Measurements from ENCODE around the gene MYBPHL.
"Not testable (repeated sequence)": the region's sequence is repeated elsewhere in the genome, so short reads cannot be mapped to it uniquely, and the experiment has no call there.

The MYBPHL gene, protein sequence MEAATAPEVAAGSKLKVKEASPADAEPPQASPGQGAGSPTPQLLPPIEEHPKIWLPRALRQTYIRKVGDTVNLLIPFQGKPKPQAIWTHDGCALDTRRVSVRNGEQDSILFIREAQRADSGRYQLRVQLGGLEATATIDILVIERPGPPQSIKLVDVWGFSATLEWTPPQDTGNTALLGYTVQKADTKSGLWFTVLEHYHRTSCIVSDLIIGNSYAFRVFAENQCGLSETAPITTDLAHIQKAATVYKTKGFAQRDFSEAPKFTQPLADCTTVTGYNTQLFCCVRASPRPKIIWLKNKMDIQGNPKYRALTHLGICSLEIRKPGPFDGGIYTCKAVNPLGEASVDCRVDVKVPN

DNA sequence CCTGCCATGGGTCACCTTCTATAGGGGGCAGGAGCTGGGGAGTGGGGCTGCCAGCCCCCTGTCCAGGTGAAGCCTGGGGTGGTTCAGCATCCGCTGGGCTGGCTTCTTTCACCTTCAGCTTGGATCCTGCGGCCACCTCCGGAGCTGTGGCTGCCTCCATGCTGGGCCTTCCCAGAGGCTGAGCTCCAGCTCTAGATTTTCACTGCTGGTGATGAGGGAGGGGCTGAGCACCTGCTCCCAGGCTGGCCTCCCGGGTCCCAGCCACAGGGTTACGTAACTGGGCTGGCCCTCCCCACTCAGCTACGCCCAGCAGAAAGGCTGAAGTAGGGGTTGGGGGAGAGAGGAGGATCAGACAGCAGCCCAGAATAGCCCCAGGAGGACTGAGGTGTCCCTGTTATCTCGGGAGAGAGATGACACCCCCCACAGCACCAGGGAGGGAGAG lies at the start of gene MYBPHL:
TSS of gene MYBPHL (minus strand) at position 180 of the 442 bp plus-strand sequence. CDS start at position 160, 20 bp downstream.
- no peak for DNase-seq

DNA sequence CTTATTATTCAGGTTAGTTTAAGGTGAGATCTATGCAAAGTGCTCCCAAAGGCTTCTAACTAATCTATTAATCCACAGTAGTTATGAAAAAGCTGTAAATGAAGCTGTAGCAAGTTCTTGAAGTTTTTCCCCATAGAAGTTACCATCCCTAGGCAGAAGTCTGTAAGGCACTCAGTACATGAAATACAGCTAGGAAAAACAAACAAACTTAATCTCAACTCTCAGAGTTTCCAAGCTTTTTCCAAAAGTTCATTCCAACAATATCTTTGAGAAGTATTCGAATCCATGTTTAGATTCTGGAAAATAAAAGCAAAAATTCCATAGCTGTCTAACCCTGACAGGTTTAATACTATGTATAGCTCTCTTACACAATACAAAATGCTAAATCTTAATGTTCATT lies 49.7 kb upstream of the MYBPHL start:
- no peak for DNase-seq

DNA sequence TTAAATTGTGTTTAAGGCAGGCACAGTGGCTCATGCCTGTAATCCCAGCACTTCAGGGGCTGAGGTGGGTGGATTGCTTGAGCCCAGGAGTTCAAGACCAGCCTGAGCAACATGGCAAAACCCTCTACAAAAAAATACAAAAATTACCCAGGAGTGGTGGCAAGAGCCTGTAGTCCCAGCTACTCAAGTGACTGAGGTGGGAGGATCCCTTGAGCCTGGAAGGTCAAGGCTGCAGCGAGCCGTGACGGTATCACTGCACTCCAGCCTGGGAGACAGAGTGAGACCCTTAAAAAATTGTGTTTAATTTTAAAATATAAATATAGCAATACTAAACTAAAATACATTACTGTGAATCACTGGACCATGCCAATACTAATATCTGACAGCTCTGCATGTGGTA lies 48.1 kb upstream of the MYBPHL start:
- DNase-seq = no peak

DNA sequence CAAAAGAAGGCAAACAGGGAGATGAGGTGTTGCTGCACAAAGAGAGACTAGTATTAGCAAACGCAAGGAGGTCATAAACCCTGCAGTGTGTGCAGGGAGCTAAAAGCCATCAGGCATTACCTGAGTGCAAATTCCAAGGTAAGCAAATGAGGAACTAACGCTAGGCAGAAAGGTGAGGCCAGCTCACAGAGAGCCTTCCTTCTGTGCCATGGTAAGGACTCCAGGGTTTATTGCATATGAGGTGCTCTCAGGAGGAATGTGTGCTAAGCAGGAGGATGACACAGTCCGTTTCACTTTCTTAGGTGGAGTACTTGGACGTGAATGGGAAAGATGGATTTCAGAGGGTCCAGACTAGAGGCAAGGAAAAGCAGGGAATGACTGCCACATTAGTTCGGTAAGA lies 44.6 kb upstream of the MYBPHL start:
- DNase-seq = no peak

DNA sequence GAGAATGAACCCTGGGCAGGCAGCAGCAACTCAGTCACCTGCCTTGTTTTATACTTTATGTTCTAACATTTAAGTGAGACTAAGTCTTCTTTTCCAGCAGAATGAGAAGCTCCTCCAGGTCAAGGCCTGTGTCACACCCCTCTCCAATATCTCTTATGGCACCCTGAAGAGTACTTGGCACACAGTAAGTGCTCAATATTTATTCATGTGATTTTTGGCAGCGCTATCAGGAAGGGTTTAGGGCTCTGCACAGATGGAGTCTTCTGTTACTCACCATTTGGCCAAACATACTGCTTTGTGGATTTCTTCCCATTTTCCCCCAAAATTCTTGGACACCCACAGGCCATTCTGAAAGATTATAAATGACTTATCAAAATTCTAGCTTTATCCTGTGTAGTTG lies 43.8 kb upstream of the MYBPHL start:
- no peak for DNase-seq

DNA sequence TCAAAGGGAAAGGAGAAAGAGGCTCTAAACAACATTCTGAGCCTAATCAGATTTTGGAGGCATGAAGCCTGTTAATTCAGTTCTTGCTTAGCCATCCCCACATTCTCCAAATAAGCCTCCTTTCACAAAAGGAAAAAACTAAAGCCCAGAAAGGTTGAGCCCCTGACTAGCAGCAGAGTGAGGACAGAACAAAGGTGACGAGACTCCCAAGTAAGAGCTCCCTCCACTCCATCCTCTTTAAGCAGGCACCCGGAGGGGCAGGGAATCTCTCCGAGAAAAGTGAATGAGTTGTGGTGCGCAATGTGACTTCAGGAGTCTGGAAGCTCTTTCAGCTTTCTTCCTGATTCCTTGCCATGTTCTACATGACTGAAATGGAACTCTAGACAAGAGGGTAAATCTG lies 43.4 kb upstream of the MYBPHL start:
- DNase-seq = no peak

DNA sequence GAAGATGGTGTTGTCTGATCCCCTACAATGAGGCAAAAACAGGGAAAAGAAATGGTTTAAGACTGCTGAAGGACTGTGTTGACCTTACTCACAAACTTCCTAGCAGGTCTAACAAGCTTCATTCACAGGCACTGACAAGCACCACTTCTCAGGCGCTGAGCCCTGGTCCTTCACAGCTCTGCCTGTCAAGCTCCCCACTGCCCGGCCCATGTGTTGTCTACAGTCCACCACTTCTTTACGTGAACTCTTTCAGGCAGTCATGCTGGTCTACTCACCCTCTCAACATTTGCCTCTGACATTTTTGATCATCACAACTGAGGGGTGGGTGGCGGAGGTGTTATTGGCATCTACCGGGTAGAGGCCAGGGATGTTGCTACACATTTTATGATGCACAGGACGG lies 40.7 kb upstream of the MYBPHL start:
- DNase-seq = no peak

DNA sequence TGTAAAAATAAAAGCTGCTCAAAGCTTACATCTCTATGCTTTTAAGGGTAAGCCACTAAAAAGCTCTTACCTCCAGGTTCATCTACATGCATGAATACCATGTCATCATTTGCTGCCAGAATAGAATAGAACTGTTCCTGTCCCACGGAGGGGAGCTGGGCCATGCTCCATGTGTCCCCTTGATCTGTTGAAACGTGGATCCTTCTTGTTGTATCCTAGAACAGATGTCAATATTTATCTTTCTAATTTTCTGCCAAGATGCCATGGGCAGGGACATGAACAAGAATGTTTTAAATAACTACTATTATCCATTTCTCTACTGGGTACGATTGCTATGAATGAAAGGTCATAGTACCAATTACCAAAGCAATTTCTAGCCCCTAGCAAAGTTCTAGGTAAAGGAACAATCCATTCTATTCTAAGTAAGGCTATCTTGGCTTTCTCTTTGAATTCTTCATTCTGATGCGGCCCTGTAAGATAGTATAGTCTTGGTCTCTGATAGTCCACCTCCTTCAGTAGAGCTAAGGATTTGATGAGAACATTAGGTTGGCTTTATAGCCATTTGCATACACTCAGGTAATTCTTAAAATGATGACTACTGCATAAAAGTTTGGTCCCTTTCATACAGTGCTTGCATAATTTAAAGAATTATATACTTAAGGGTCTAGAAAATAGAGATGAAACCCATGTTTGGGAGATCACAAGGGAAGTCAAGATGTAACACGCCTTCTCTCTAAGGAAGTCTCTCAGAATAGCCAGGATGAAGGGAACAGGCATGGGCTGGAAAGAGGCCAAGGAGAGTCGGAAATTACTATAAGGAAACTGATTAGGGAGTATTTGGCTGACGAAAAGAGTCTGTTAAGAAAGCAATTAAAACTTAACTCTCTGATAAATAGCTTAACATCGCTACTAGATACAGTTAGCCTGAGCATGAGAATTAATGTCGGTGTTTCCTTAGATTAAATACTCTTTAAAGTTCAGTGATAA lies 35.4 kb upstream of the MYBPHL start:
- DNase-seq = no peak

DNA sequence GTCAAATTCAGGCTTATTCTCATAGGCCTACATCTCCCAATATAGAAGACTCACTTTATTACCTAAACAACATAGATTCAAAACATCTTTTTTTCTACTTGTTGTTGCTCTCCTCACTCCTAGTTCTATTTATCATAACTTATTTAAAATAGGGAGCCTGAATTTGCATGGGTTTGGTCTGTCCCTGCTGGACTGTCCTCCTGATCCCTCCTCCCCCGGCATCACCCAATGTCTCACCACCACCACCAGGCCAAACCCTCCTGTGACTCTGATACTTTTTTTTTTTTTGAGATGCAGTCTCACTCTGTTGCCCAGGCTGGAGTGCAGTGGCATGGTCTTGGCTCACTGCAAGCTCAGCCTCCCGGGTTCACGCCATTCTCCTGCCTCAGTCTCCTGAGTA lies 31.8 kb upstream of the MYBPHL start:
- DNase-seq = no peak

DNA sequence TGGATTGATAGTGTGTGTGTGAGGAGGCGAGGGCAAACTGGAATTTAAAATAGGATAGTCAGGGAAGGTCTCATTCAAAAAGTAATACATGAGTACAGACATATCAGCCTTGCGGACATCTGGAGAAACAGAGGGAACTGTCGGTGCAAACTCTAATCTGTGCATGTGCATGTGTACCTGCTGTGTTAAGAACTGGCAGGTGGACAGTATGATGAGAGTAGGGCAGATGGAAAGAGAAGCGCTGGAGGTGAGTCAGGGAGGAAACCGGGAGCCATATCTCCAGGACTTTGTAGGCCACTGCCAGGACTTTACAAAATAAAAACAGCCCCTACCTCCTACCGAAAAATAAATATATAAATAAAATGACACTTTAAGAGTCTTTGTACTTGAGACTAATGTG lies 31.3 kb upstream of the MYBPHL start:
- no peak for DNase-seq

DNA sequence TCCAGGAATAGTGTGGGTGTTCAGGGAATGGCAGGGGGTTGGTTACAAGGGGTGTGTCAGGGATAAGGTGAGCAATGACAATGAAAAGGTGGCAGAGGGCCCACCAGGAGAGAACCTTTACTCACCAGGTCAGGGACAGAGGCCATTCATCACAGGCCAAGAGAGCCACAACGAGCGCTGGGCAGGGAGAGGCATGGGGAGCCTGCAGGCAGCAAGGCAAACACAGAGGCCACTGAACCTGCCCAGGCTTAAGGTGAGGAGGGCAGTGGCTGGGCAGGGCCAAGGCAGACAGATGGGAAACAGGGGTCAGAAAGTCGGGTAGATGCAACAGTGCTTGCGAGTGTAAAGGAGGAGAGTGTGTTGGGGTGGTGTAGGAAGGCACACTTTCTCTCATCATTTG lies 28.3 kb upstream of the MYBPHL start:
- DNase-seq = no peak

DNA sequence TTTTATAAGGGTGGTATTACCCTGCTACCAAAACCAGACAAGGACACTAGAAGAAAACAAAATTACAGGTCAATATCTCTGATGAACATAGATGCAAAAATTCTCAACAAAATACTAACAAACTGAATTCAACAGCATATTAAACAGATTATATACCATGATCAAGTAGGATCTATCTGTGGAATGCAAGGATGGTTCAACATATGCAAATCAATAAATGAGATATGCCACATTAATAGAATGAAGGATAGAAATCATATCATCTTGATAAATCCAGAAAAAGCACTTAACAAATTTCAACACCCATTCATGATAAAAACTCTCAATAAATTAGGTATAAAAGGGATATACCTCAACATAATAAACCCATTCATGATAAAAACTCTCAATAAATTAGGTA lies 24.3 kb upstream of the MYBPHL start:
- no peak for DNase-seq

DNA sequence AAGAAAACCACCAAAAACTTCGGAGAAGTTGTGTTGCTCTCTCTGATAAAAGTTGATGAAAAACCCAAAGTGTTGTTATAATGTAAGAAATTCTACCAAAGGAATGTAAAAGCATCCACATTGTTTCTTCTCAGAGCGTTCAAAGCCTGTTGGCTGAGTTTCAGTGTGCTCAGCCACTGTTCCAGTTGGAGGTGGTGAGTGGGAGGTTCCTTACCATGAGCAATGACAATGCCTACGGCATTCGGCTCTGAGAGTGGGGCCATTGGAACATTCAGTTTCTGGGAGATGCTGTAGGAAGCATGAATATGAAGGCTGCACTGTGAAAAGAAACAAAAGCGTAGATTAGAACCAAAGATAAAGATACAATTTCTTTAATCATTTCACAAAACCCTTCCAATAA lies 20.5 kb upstream of the MYBPHL start:
- no peak for DNase-seq

DNA sequence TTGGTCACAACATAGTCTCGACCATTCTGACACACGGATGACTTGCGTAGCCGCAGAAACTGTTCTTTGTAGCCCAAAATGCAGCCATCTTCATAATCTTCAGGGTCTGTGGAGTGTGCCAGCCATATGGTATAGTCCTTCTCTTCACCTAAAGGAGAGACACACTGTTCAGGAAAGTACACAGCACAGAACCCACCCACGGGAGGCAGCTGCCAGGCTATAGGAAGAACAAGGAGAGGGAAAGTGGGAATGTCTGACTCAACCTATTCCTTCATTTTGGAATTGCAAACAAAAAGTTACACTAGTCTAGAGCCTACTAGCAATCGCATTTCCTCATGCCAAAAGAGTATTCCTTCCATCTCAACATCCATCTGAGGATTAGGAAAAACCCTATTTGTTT lies 16.2 kb upstream of the MYBPHL start:
- no peak for DNase-seq

DNA sequence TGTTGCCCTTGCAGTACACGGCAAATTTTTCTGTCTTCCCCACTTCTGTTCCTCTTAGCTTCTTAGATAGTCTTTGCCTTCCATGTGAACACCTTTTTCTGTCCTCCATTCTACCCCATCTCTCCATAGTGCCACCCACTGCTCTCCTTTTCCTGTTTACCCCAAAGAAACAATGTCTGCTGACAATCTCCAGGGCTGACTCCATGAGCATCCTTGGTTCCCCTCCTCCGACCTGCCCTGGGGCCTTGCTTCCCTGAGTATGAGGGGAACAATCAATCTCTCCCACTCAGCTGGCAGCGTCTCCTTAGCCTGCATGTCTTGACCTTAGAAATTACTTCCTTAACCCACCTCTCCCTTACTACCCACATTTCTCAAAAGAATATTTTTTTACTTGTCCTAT lies 12.3 kb upstream of the MYBPHL start:
- no peak for DNase-seq

DNA sequence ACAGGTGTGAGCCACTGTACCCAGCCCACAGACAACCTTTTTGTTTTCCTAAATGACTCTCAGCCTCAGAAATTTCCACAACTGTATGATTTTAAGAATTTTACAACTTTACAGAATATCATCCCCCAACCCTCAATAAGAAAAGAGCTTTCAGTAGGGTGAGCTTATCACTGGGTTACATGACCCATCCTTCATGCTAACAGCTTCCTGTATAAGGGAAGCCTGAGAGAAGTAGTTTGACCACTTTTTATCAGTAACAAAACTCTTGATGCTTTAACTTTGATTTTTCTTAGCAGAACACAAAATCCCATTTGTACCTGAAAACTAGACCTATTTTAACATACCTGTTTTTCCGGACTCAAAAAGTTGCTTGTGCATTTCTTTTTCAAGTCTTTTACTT lies 9.7 kb upstream of the MYBPHL start:
- no peak for DNase-seq

DNA sequence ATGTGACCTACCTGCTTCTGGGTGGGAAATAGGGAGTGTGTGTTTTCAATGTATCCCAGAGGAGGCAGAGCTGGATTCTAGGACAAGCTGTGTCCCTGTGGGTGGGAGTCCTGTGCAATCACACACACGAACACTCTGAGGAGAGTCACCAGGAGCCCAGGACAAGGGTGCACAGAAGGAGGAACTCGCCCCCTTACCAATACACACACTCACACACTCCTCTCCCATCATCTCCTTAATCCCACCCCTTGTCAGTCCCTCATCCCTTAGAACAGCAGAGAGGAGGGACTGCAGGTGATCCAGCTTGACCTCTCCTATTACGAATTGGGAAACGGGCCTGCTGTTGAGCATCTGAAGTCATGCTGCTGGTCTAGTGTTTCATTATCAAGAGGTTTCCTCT lies 8.5 kb upstream of the MYBPHL start:
- DNase-seq = no peak

DNA sequence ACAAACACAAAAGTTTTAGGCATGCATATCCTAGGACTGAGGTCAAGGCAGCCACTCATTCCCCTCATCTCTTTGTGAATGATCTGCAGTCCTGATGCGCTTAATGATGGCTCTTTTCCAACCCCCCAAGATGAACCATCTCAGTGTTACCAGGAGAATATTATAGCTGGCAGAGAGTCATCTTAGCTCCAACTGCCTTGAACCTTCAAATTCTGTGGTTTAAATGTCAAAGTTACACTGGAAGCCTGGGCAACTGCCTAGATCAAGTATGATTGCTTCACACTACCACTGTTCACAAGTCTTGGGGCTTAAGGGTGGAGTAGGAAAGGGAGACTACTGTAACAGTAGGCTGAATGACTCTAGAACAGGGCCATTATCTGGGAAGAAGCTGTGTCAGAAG lies 8.0 kb upstream of the MYBPHL start:
- no peak for DNase-seq

DNA sequence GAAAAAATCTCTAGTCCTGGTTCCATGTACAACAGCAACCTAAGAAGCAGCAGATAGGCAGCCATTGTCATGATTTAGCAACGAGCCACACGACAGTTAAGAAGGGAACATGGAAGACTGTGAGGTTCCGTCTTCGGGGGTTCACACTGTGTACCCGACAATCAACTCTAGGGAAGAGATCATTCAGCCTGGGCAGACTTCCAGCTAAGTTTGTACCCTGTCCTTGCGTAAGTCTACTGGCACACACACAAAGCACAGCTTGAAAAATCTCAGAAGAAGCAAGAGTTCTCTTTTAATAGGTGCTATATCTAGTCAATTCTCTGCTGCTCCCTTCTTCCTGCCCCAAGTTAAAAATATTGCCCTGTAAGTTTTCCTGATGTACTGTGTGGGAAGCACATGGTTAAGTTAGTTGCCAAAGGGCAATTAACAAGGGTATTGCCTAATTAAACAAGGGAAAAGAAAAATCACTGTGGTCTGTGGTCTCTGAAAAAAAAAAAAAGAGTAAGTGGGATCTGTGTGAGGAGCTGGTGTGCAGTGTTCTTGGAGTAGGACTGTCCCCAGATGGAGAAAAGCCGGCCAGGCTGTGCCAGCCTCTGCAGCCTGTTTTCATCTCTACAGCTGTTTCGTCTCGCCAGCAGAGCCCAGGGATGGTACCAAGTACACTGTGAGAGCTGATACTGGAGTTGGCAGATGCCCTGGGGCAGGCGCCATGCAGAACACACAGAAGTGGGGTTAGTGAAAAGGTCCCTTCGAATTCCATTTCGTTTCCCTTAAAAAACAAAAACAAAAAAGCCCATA lies 6.4 kb upstream of the MYBPHL start:
- DNase-seq = no peak

DNA sequence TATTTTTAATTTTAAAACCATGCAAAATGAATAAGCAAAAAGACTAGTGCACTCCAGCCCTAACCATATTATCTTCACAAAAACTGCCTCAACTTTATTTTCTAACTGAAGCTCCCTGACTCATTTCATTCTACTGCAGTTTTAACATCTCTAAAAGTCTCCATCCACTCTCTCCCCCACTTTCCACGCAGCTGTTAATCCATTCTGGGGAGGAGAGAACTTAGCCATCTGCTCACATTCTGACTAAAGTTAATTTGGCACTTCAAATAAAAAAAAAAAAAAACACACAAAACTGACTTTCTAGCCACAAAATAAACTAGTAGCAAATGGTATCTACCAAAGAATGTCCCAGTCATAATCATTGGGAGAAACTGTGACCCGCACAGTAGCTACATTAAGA lies 5.4 kb upstream of the MYBPHL start:
- DNase-seq = no peak

DNA sequence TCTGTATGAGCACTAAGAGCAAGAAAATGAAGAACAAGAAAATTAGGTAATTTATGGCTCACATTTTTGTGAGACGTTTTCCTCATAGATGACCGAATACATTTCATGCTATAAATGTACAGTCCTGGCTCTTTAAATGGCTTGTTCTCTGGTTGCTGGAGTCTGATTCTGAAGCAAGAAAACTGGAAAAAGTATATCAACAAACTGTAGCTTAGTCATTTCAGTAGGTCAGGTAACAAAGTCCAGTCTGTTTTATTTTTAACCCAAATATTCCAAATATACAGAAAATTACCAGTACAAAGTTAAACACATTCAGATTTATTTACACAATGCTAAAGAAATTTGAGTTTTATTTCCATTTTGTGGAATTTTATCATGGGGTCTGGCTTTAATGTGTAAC lies 2.5 kb upstream of the MYBPHL start:
- no peak for DNase-seq

DNA sequence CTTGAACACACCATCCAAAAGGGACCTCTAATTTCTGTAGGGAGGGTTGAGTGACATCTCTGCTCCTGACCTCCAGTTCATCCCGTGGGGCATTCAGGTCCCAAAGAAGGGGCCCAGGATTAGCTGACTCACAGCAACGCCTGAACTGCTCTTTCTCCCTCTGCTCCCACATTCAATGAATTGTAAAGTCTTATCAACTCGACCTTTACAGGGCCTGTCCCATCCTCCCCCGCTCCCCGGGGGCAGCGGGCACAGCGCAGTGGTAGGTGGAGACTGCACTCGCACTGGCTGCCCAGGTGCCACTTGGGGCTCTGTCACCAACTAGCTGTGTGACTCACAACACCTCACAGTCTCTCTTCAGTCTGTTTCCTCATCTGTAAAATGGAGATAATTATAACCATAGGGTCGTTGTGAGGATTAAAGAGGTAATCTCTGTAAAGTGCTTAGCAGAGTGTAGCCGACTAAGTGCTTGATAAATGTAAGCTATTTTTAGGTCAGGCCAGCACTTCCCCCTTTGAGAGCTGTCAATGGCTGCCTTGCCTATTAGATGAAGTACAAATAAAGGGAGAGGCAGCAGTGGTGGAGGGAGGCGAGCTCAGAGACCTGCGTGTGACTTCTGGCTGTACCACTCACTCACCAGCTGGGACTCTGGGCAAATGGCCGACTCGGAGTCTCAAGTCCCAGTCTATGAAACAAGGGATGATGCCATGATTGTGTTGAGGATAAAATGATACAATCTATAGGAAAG lies 637 bp upstream of the MYBPHL start:
- peak; percentile 19 for DNase-seq

DNA sequence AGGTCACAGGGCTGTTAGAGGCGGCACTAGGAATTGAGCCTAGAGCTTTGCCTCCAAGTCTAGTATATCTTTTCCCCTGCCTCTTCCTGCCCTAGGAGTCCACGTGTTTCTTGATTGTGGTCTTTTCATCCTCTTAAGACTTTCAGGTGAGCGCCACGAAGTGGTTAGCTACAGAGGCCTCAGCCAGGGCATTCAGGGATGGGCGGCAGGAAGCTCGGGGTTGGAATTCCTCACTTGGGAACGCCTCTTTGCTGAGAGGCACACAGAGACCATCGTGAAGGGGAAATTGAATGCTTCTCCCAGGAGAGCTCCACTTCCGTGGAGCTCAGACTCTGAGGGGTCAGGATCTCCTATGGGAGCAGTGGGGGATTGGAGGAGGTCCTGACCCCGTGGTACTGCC lies 820 bp downstream of the MYBPHL start:
- not testable (repeated sequence) for DNase-seq

Data from SHP77 treated with DMSO at 0.1 percent for 48 hours (cell line).